Body of pancreas (tissue), 4 donors: ENCODE measurements around the gene TIFAB.

Source experiments
- CTCF ChIP-seq, 7 experiments: fragments of 450-650 bp in 4 of 7; fragments of 200-600 bp in 3 of 7; sonication (generic) in 3 of 7; IDR thresholded peaks; one replicate each; pipeline ENCODE4 v1.5.1; 2016 to 2019; ENCODE audit warnings: antibody characterized with exemption in 7 of 7
- POLR2A ChIP-seq, 3 donors: fragments of 450-650 bp; IDR thresholded peaks; one replicate each; pipeline ENCODE4 v1.6.1; 2016; ENCODE audit warnings: antibody characterized with exemption in 3 of 3, mild to moderate bottlenecking in 2 of 3

- TF ChIP-seq POLR2A (IDR thresholded peaks at IDR 0.05) = no peak
- no peak for TF ChIP-seq CTCF (IDR thresholded peaks at IDR 0.05)
Observed at GRCh38 chr5:135453613-135454012, 1.5 kb upstream of the TIFAB start.
